Progenitor cell of endocrine pancreas (in vitro differentiated cells): ENCODE measurements around the gene OXCT2. TPM values are rescaled to one million over a fixed set of nuclear protein-coding genes. Genes with fewer than 3 reads are reported as not detected.

ENCODE experiments used
- total RNA-seq: library from RNA; stranded (reverse); gene quantifications from 2 replicates; pipeline ENCODE4 v1.2.1, GENCODE V29; 2021

Gene OXCT2
- total RNA-seq, 1 donor from 2014 or later = not detected

Other genes starting within 250 kb of the OXCT2 start
- 324 and 325 TPM in 2 replicates for gene PABPC4, start 194.6 kb downstream of the OXCT2 start, total RNA-seq
- 4.3 and 5.2 TPM in 2 replicates for gene HEYL, start 131.7 kb downstream of the OXCT2 start, total RNA-seq
- not detected in 2 replicates for gene NT5C1A, start 99.2 kb downstream of the OXCT2 start, total RNA-seq
- not detected in 2 replicates for gene HPCAL4, start 79.9 kb downstream of the OXCT2 start, total RNA-seq
- gene PPIE, start 32.5 kb downstream of the OXCT2 start, total RNA-seq = 47.4 and 51.7 TPM in 2 replicates
- 0.75 and 0.91 TPM in 2 replicates for gene BMP8B, start 17.5 kb upstream of the OXCT2 start, total RNA-seq
- gene TRIT1, start 112.2 kb upstream of the OXCT2 start, total RNA-seq = 35.9 and 43.3 TPM in 2 replicates
- gene MYCL, start 130.6 kb upstream of the OXCT2 start, total RNA-seq = 19.3 and 21.3 TPM in 2 replicates
- 1.8 and 2.4 TPM in 2 replicates for gene MFSD2A, start 183.8 kb upstream of the OXCT2 start, total RNA-seq